K562 (cell line): ENCODE results near the gene SCGB1C2.

Source experiments
- CBX5 ChIP-seq: IDR thresholded peaks from 2 replicates; pipeline ENCODE4 v1.6.1; 2014; ENCODE audit warnings: low read depth, borderline replicate concordance
- CTCF ChIP-seq, 3 experiments: IDR thresholded peaks in 2 of 3; conservative IDR thresholded peaks in 1 of 3; 2 replicates each; pipeline ENCODE4 v1.5.1; 2011 to 2012; ENCODE audit warnings: low read length in 3 of 3, mild to moderate bottlenecking in 3 of 3, control low read depth in 2 of 3, improper control_type of control experiment in 1 of 3, inconsistent platforms in 1 of 3, low read depth in 1 of 3, mixed read lengths in 1 of 3, moderate library complexity in 1 of 3; ENCODE audit not compliant: insufficient read depth in 2 of 3
- HNRNPK ChIP-seq: fragments of 200-400 bp; formaldehyde crosslinking; IDR thresholded peaks from one replicate; pipeline ENCODE4 v1.6.1; 2018; ENCODE audit warnings: mild to moderate bottlenecking, low read depth, low read length; ENCODE audit not compliant: poor library complexity, severe bottlenecking
- IFI16 ChIP-seq: fragments of 250-450 bp; sonication (Bioruptor Pico); IDR thresholded peaks from 2 replicates; pipeline ENCODE4 v2.1.2; 2022; ENCODE audit warnings: mild to moderate bottlenecking, inconsistent platforms
- MAFK ChIP-seq: IDR thresholded peaks from 2 replicates; pipeline ENCODE4 v1.6.1; 2011; ENCODE audit warnings: low read length, improper control_type of control experiment
- NR2C2 ChIP-seq, 2 experiments: fragments of 200-800 bp in 1 of 2; sonication (Bioruptor generic) in 1 of 2; sonication (generic) in 1 of 2; formaldehyde crosslinking in 1 of 2; IDR thresholded peaks; 2 replicates each; pipeline versions ENCODE4 v1.6.1 to v1.8.0; 2016 to 2022; ENCODE audit warnings: mild to moderate bottlenecking in 1 of 2, missing compliant biosample characterization in 1 of 2, missing genetic modification characterization in 1 of 2, missing genetic modification reagents in 1 of 2
- POLR2A ChIP-seq: fragments of 450-650 bp; conservative IDR thresholded peaks from 2 replicates; pipeline ENCODE4 v1.6.1; 2016
- RBM22 ChIP-seq: fragments of 200-400 bp; formaldehyde crosslinking; IDR thresholded peaks from 2 replicates; pipeline ENCODE4 v1.6.1; 2018; ENCODE audit warnings: low read length, low read depth; ENCODE audit not compliant: poor library complexity, severe bottlenecking
- RBM39 ChIP-seq: fragments of 200-400 bp; formaldehyde crosslinking; optimal IDR thresholded peaks from 2 replicates; pipeline ENCODE3; 2018; ENCODE audit warnings: low read depth, low read length
- REST ChIP-seq, 2 experiments: fragments of 450-650 bp; formaldehyde crosslinking in 1 of 2; IDR thresholded peaks; 2 replicates each; pipeline versions ENCODE4 v1.4.0 to v1.6.1; 2014 to 2020; ENCODE audit warnings: mild to moderate bottlenecking in 2 of 2, borderline replicate concordance in 1 of 2, low read depth in 1 of 2

GRCh38 chr17:158379-158778 is 21.0 kb downstream of the SCGB1C2 start:
- no peak for TF ChIP-seq REST (IDR thresholded peaks at IDR 0.05; ENCODE audit: borderline replicate concordance)
- TF ChIP-seq REST (CRISPR knock-in tag; IDR thresholded peaks at IDR 0.05; ENCODE audit: low read depth) = no peak
- TF ChIP-seq IFI16 (CRISPR knock-in tag) = no peak
- TF ChIP-seq NR2C2 (CRISPR knock-in tag; IDR thresholded peaks at IDR 0.05) = no peak
- TF ChIP-seq NR2C2 (tag; IDR thresholded peaks at IDR 0.05) = no peak
- TF ChIP-seq POLR2A = no peak
- no peak for TF ChIP-seq RBM39
- no peak for TF ChIP-seq RBM22
- TF ChIP-seq HNRNPK = no peak
- no peak for TF ChIP-seq CBX5
- TF ChIP-seq CTCF (IDR thresholded peaks at IDR 0.05 in 2 of 3, conservative IDR thresholded peaks at IDR 0.05 in 1 of 3; ENCODE audit: insufficient read depth in 2 of 3, low read depth in 1 of 3, low read length in 3 of 3) = no peak
- no peak for TF ChIP-seq MAFK
